Ascending aorta (tissue), 2 donors: ENCODE results near the gene SORCS2. TPM values are rescaled to one million over a fixed set of nuclear protein-coding genes. Genes with fewer than 3 reads are reported as not detected.

ENCODE experiments used
- DNase-seq, 2 donors: peaks; one replicate each; pipeline ENCODE4 v3.0.0-alpha.2; 2019; ENCODE audit warnings: low spot score in 2 of 2
- H3K27ac ChIP-seq, 2 donors: fragments of 200-600 bp; sonication (generic); one replicate each; pipeline ENCODE4 v1.5.1; 2016 to 2017; ENCODE audit warnings: mild to moderate bottlenecking in 1 of 2
- H3K27me3 ChIP-seq: fragments of 200-600 bp; sonication (generic); one replicate; pipeline ENCODE4 v1.5.1; 2017
- H3K36me3 ChIP-seq, 2 donors: fragments of 200-600 bp; sonication (generic); one replicate each; pipeline ENCODE4 v1.5.1; 2016
- H3K4me1 ChIP-seq, 2 donors: fragments of 200-600 bp; sonication (generic); one replicate each; pipeline ENCODE4 v1.5.1; 2016 to 2017; ENCODE audit warnings: mild to moderate bottlenecking in 1 of 2
- H3K4me3 ChIP-seq, 2 donors: fragments of 200-600 bp; sonication (generic); one replicate each; pipeline ENCODE4 v1.5.1; 2016 to 2017; ENCODE audit warnings: mild to moderate bottlenecking in 1 of 2
- H3K9me3 ChIP-seq, 2 donors: fragments of 200-600 bp; sonication (generic); one replicate each; pipeline ENCODE4 v1.5.1; 2016
- CTCF ChIP-seq, 3 experiments: fragments of 200-600 bp in 2 of 3; fragments of 450-650 bp in 1 of 3; sonication (generic) in 2 of 3; IDR thresholded peaks; one replicate each; pipeline ENCODE4 v1.5.1; 2016 to 2019; ENCODE audit warnings: antibody characterized with exemption in 3 of 3, mild to moderate bottlenecking in 1 of 3, moderate library complexity in 1 of 3
- intact Hi-C: fragments of 100-400 bp; cut with DNase I; formaldehyde crosslinking; loops from one replicate; pipeline ENCODE4 v1.15.1; 2023
- total RNA-seq: library from RNA; depleted of rRNA; stranded (reverse); fragments of >200 nt; gene quantifications from one replicate; pipeline ENCODE4 v1.1.0, GENCODE V29; 2016

Gene SORCS2
- total RNA-seq, 1 donor from 2014 or later = 0.32 TPM

GRCh38 chr4:7746351-7747061, 554.2 kb downstream of the SORCS2 start:
- Histone ChIP-seq H3K36me3 (no peaks in the 10 kb centered on the region), H3K4me1 (no peaks in the 10 kb centered on the region), H3K27ac (no peak overlapping the region), H3K27me3 (no peaks in the 10 kb centered on the region), H3K4me3 (no peak overlapping the region), H3K9me3 (no peaks in the 10 kb centered on the region)
- intact Hi-C loops = no loop called here
- no peak for TF ChIP-seq CTCF (IDR thresholded peaks at IDR 0.05)
- no peak for DNase-seq

- intact Hi-C loops = no loop called here
- no peak for TF ChIP-seq CTCF (IDR thresholded peaks at IDR 0.05)
- Histone ChIP-seq H3K4me1 (no peaks in the 10 kb centered on the region), H3K27me3 (no peaks in the 10 kb centered on the region), H3K27ac (no peak overlapping the region), H3K36me3 (no peaks in the 10 kb centered on the region), H3K9me3 (no peaks in the 10 kb centered on the region), H3K4me3 (no peak overlapping the region)
- DNase-seq = peak; percentile 19 to 70
Measured at GRCh38 chr4:7747062-7747385, 554.7 kb downstream of the SORCS2 start.

- no peak overlapping the region for H3K27ac ChIP-seq
- no peaks in the 10 kb centered on the region for H3K27me3 ChIP-seq
- no peaks in the 10 kb centered on the region for H3K4me1 ChIP-seq
- no peak for DNase-seq
- no peaks in the 10 kb centered on the region for H3K9me3 ChIP-seq
- intact Hi-C loops = no loop called here
- no peaks in the 10 kb centered on the region for H3K36me3 ChIP-seq
- no peak for TF ChIP-seq CTCF (IDR thresholded peaks at IDR 0.05)
- H3K4me3 ChIP-seq = no peak overlapping the region
Measured at GRCh38 chr4:7747566-7747965, 555.2 kb downstream of the SORCS2 start.

GRCh38 chr4:7750523-7750922, 558.2 kb downstream of the SORCS2 start:
- no peaks in the 10 kb centered on the region for H3K4me1 ChIP-seq
- no peak for TF ChIP-seq CTCF (IDR thresholded peaks at IDR 0.05)
- no peaks in the 10 kb centered on the region for H3K27me3 ChIP-seq
- intact Hi-C loops = no loop called here
- no peak overlapping the region for H3K27ac ChIP-seq
- no peaks in the 10 kb centered on the region for H3K36me3 ChIP-seq
- H3K9me3 ChIP-seq = no peaks in the 10 kb centered on the region
- no peak for DNase-seq
- no peak overlapping the region for H3K4me3 ChIP-seq

GRCh38 chr4:7750972-7751371, 558.6 kb downstream of the SORCS2 start:
- no peak for DNase-seq
- no peaks in the 10 kb centered on the region for H3K36me3 ChIP-seq
- no peaks in the 10 kb centered on the region for H3K27me3 ChIP-seq
- intact Hi-C loops = no loop called here
- no peaks in the 10 kb centered on the region for H3K4me1 ChIP-seq
- H3K9me3 ChIP-seq = no peaks in the 10 kb centered on the region
- no peak overlapping the region for H3K4me3 ChIP-seq
- no peak overlapping the region for H3K27ac ChIP-seq
- no peak for TF ChIP-seq CTCF (IDR thresholded peaks at IDR 0.05)

GRCh38 chr4:7752649-7753048, 560.3 kb downstream of the SORCS2 start:
- no peak for DNase-seq
- Histone ChIP-seq H3K36me3 (peaks cover 0 to 2% of the 10 kb centered on the region in 2 donors), H3K4me3 (no peak overlapping the region), H3K27me3 (no peaks in the 10 kb centered on the region), H3K27ac (no peak overlapping the region), H3K4me1 (no peaks in the 10 kb centered on the region), H3K9me3 (no peaks in the 10 kb centered on the region)
- intact Hi-C loops = no loop called here
- no peak for TF ChIP-seq CTCF (IDR thresholded peaks at IDR 0.05)
